ENCODE results near the gene CPE.

The CPE gene

GRCh38 chr4:165508372-165509120 is 129.7 kb downstream of the CPE start:
- DNase-seq (ENCODE audit: low spot score), result no peak

GRCh38 chr4:165512424-165512823 is 133.6 kb downstream of the CPE start:
- no peak for DNase-seq (ENCODE audit: low spot score)

GRCh38 chr4:165514739-165515138 is 135.9 kb downstream of the CPE start:
- DNase-seq (ENCODE audit: low spot score), result no peak

GRCh38 chr4:165515201-165515600 is 136.4 kb downstream of the CPE start:
- DNase-seq (ENCODE audit: low spot score), result no peak

GRCh38 chr4:165516281-165516833 is 137.5 kb downstream of the CPE start:
- no peak for DNase-seq (ENCODE audit: low spot score)

- no peak for DNase-seq (ENCODE audit: low spot score)
These were observed 138.4 kb downstream of the CPE start for GRCh38 chr4:165517216-165517615.

GRCh38 chr4:165518024-165518616 is 139.3 kb downstream of the CPE start:
- no peak for DNase-seq (ENCODE audit: low spot score)

GRCh38 chr4:165518686-165519085 is 139.9 kb downstream of the CPE start:
- no peak for DNase-seq (ENCODE audit: low spot score)

GRCh38 chr4:165519591-165519990 is 140.8 kb downstream of the CPE start:
- no peak for DNase-seq (ENCODE audit: low spot score)

- no peak for DNase-seq (ENCODE audit: low spot score)
These were observed 141.3 kb downstream of the CPE start for GRCh38 chr4:165520086-165520485.

GRCh38 chr4:165522050-165522449 is 143.2 kb downstream of the CPE start:
- no peak for DNase-seq (ENCODE audit: low spot score)

GRCh38 chr4:165524532-165525190 is 145.9 kb downstream of the CPE start:
- DNase-seq (ENCODE audit: low spot score), result no peak

GRCh38 chr4:165532976-165533375 is 154.2 kb downstream of the CPE start:
- no peak for DNase-seq (ENCODE audit: low spot score)

- peak; percentile 24 for DNase-seq (ENCODE audit: low spot score)
These were observed 158.3 kb downstream of the CPE start for GRCh38 chr4:165537028-165537648.

- DNase-seq (ENCODE audit: low spot score), result no peak
These were observed 161.0 kb downstream of the CPE start for GRCh38 chr4:165539801-165540200.

- no peak for DNase-seq (ENCODE audit: low spot score)
These were observed 161.5 kb downstream of the CPE start for GRCh38 chr4:165540206-165540830.

GRCh38 chr4:165541851-165542459 is 163.1 kb downstream of the CPE start:
- DNase-seq (ENCODE audit: low spot score), result no peak

GRCh38 chr4:165542476-165542875 is 163.7 kb downstream of the CPE start:
- DNase-seq (ENCODE audit: low spot score), result no peak
